ENCODE measurements around the gene C22orf42.
A peak's percentile ranks its signal among the peaks of the same experiment; 100 is the strongest.
"Not testable (repeated sequence)": the region's sequence is repeated elsewhere in the genome, so short reads cannot be mapped to it uniquely, and the experiment has no call there.

Gene C22orf42

GRCh38 chr22:32183625-32184024, 24.5 kb upstream of the C22orf42 start:
- no peak for DNase-seq

- DNase-seq = no peak
Observed at GRCh38 chr22:32181043-32181442, 21.9 kb upstream of the C22orf42 start.

GRCh38 chr22:32177221-32177765, 18.2 kb upstream of the C22orf42 start:
- DNase-seq = no peak

- DNase-seq = peak; percentile 29
Observed at GRCh38 chr22:32175683-32176644, 16.9 kb upstream of the C22orf42 start.

GRCh38 chr22:32175115-32175514, 16.0 kb upstream of the C22orf42 start:
- no peak for DNase-seq

GRCh38 chr22:32165681-32166080, 6.6 kb upstream of the C22orf42 start:
- no peak for DNase-seq

- no peak for DNase-seq
Observed at GRCh38 chr22:32164075-32164860, 5.2 kb upstream of the C22orf42 start.

- not testable (repeated sequence) for DNase-seq
Observed at GRCh38 chr22:32160411-32160810, 1.3 kb upstream of the C22orf42 start.

- DNase-seq = not testable (repeated sequence)
Observed at GRCh38 chr22:32157632-32158031, 1.5 kb downstream of the C22orf42 start.

- not testable (repeated sequence) for DNase-seq
Observed at GRCh38 chr22:32154727-32155126, 4.4 kb downstream of the C22orf42 start.

- DNase-seq = not testable (repeated sequence)
Observed at GRCh38 chr22:32151641-32152040, 7.5 kb downstream of the C22orf42 start.

GRCh38 chr22:32150647-32151046, 8.5 kb downstream of the C22orf42 start:
- not testable (repeated sequence) for DNase-seq

GRCh38 chr22:32148372-32148771, 10.7 kb downstream of the C22orf42 start:
- not testable (repeated sequence) for DNase-seq

GRCh38 chr22:32147128-32147527, 12.0 kb downstream of the C22orf42 start:
- DNase-seq = not testable (repeated sequence)

GRCh38 chr22:32144496-32145274, 14.4 kb downstream of the C22orf42 start:
- no peak for DNase-seq

GRCh38 chr22:32142600-32142999, 16.5 kb downstream of the C22orf42 start:
- DNase-seq = peak; percentile 47

GRCh38 chr22:32140688-32141087, 18.4 kb downstream of the C22orf42 start:
- DNase-seq = not testable (repeated sequence)

GRCh38 chr22:32138576-32138975, 20.5 kb downstream of the C22orf42 start:
- not testable (repeated sequence) for DNase-seq

- peak; percentile 56 for DNase-seq
Observed at GRCh38 chr22:32137731-32138324, 21.3 kb downstream of the C22orf42 start.

- not testable (repeated sequence) for DNase-seq
Observed at GRCh38 chr22:32136881-32137280, 22.2 kb downstream of the C22orf42 start.

GRCh38 chr22:32135958-32136357, 23.1 kb downstream of the C22orf42 start:
- DNase-seq = not testable (repeated sequence)

- DNase-seq = not testable (repeated sequence)
Observed at GRCh38 chr22:32134796-32135195, 24.3 kb downstream of the C22orf42 start.

All from stimulated activated CD8-positive, alpha-beta memory T cell treated with anti-CD3 and anti-CD28 coated beads, Interleukin-4, amount 100 ng/mL, for 48 hours (primary cell).